CD4-positive, CD25-positive, alpha-beta regulatory T cell (primary cell): ENCODE results near the gene LHPP. TPM values are rescaled to one million over a fixed set of nuclear protein-coding genes. Genes with fewer than 3 reads are reported as not detected.

Experiments
- ATAC-seq, 2 donors: fragments of 150-1000 bp; cut with Tn5 transposase; one replicate each; pipeline ENCODE4 v1.10.0; 2021; ENCODE audit warnings: low read depth in 2 of 2, moderate number of reproducible peaks in 2 of 2, moderate library complexity in 1 of 2
- DNase-seq, 3 donors: peaks; one replicate each; pipeline versions ENCODE4 v3.0.0 to v3.0.0-alpha.2; 2012 to 2022; ENCODE audit warnings: mixed read lengths in 1 of 3
- H3K27ac ChIP-seq: one replicate; pipeline ENCODE4 v1.7.0; 2013; ENCODE audit warnings: mild to moderate bottlenecking, low read length; ENCODE audit not compliant: insufficient read depth, poor library complexity, severe bottlenecking
- H3K27me3 ChIP-seq: one replicate; pipeline ENCODE4 v1.7.0; 2013; ENCODE audit warnings: low read length; ENCODE audit not compliant: control insufficient read depth, insufficient read depth
- H3K36me3 ChIP-seq: one replicate; pipeline ENCODE4 v1.7.0; 2013; ENCODE audit warnings: mild to moderate bottlenecking, low read length, moderate library complexity; ENCODE audit not compliant: control insufficient read depth, insufficient read depth
- H3K4me1 ChIP-seq: 2 replicates; pipeline ENCODE4 v1.7.0; 2013; ENCODE audit warnings: mild to moderate bottlenecking, low read length; ENCODE audit not compliant: insufficient read depth, control insufficient read depth, poor library complexity, severe bottlenecking
- H3K4me3 ChIP-seq: one replicate; pipeline ENCODE4 v1.7.0; 2013; ENCODE audit warnings: low read depth, mild to moderate bottlenecking, low read length, moderate library complexity
- H3K9me3 ChIP-seq, 2 experiments: 1 replicate in 1 of 2; 2 replicates in 1 of 2; pipeline ENCODE4 v1.7.0; 2013; ENCODE audit warnings: low read length in 2 of 2, mild to moderate bottlenecking in 1 of 2, moderate library complexity in 1 of 2; ENCODE audit not compliant: control insufficient read depth in 2 of 2
- H3K27ac Mint-ChIP-seq, 3 donors: one replicate each; pipeline ENCODE4 v1.8.0; 2020 to 2022; ENCODE audit warnings: mild to moderate bottlenecking in 3 of 3, mixed read lengths in 3 of 3, moderate library complexity in 2 of 3
- H3K27me3 Mint-ChIP-seq: one replicate; pipeline ENCODE4 v1.8.0; 2022; ENCODE audit warnings: mild to moderate bottlenecking, mixed read lengths
- H3K36me3 Mint-ChIP-seq: one replicate; pipeline ENCODE4 v1.8.0; 2020; ENCODE audit warnings: mixed read lengths
- H3K4me1 Mint-ChIP-seq, 4 donors: one replicate each; pipeline ENCODE4 v1.8.0; 2020 to 2022; ENCODE audit warnings: mixed read lengths in 4 of 4, mild to moderate bottlenecking in 1 of 4
- H3K4me3 Mint-ChIP-seq, 4 donors: one replicate each; pipeline ENCODE4 v1.8.0; 2020 to 2022; ENCODE audit warnings: mild to moderate bottlenecking in 4 of 4, mixed read lengths in 4 of 4, moderate library complexity in 3 of 4
- H3K9me3 Mint-ChIP-seq, 7 donors: one replicate each; pipeline ENCODE4 v1.8.0; 2020 to 2022; ENCODE audit warnings: mixed read lengths in 7 of 7, mild to moderate bottlenecking in 3 of 7, moderate library complexity in 2 of 7
- polyA plus RNA-seq, 4 donors: library from polyadenylated mRNA; unstranded; fragments of 300-500 nt; fragmentation: Illumina TruSeq; gene quantifications; one replicate each; pipeline ENCODE4 v1.2.3, GENCODE V29; 2021
- total RNA-seq: library from RNA; stranded (reverse); gene quantifications from one replicate; pipeline ENCODE4 v1.2.3, GENCODE V29; 2022

LHPP gene
- total and polyA plus RNA-seq, 5 donors from 2014 or later, result 20.1 to 29.2 (median 25.0) TPM

- H3K27me3 Mint-ChIP-seq, result peaks cover 17% of the 10 kb centered on the region
- peaks cover 0 to 32% (median 9%) of the 10 kb centered on the region in 4 donors for H3K4me1 Mint-ChIP-seq
- peak overlapping the region; percentile 40 for H3K4me3 ChIP-seq
Measured at GRCh38 chr10:124419635-124420034, 42.0 kb upstream of the LHPP start.

GRCh38 chr10:124420254-124420653 is 41.4 kb upstream of the LHPP start:
- peaks cover 0 to 32% (median 9%) of the 10 kb centered on the region in 4 donors for H3K4me1 Mint-ChIP-seq
- Histone ChIP-seq H3K9me3 (no peaks in the 10 kb centered on the region), H3K4me3 (no peak overlapping the region), H3K27ac (no peak overlapping the region), H3K27me3 (peaks cover 6% of the 10 kb centered on the region), H3K4me1 (peaks cover 12% of the 10 kb centered on the region), H3K36me3 (no peaks in the 10 kb centered on the region)
- no peak for DNase-seq
- H3K27ac Mint-ChIP-seq, result no peak overlapping the region
- H3K27me3 Mint-ChIP-seq, result peaks cover 17% of the 10 kb centered on the region
- no peak for ATAC-seq
- H3K9me3 Mint-ChIP-seq, result no peaks in the 10 kb centered on the region
- peak overlapping the region in 3 of 4 donors; percentile 7 to 88 (median 33) for H3K4me3 Mint-ChIP-seq
- H3K36me3 Mint-ChIP-seq, result no peaks in the 10 kb centered on the region

More at GRCh38 chr10:124419635-124420034, 42.0 kb upstream of the LHPP start:
- Histone ChIP-seq H3K27ac (no peak overlapping the region), H3K4me1 (peaks cover 12% of the 10 kb centered on the region), H3K9me3 (no peaks in the 10 kb centered on the region), H3K36me3 (no peaks in the 10 kb centered on the region), H3K27me3 (peaks cover 6% of the 10 kb centered on the region)
- Mint-ChIP-seq H3K4me3 (peak overlapping the region; percentile 51 to 90 (median 88)), H3K27ac (peak overlapping the region in 2 of 3 donors; percentile 15 to 54), H3K9me3 (no peaks in the 10 kb centered on the region), H3K36me3 (no peaks in the 10 kb centered on the region)
- DNase-seq, result no peak
- no peak for ATAC-seq

- Histone ChIP-seq H3K27ac (no peak overlapping the region), H3K4me1 (peaks cover 9% of the 10 kb centered on the region), H3K9me3 (no peaks in the 10 kb centered on the region), H3K4me3 (no peak overlapping the region), H3K27me3 (peaks cover 6% of the 10 kb centered on the region), H3K36me3 (no peaks in the 10 kb centered on the region)
- no peak overlapping the region for H3K27ac Mint-ChIP-seq
- no peaks in the 10 kb centered on the region for H3K9me3 Mint-ChIP-seq
- peaks cover 23% of the 10 kb centered on the region for H3K27me3 Mint-ChIP-seq
- H3K36me3 Mint-ChIP-seq, result no peaks in the 10 kb centered on the region
- DNase-seq, result no peak
- no peak overlapping the region for H3K4me3 Mint-ChIP-seq
- no peak for ATAC-seq
- peaks cover 0 to 12% (median 1%) of the 10 kb centered on the region in 4 donors for H3K4me1 Mint-ChIP-seq
Measured at GRCh38 chr10:124422742-124423141, 38.9 kb upstream of the LHPP start.

- no peak for ATAC-seq
- no peaks in the 10 kb centered on the region for H3K36me3 ChIP-seq
- no peak overlapping the region for H3K27ac Mint-ChIP-seq
- H3K36me3 Mint-ChIP-seq, result no peaks in the 10 kb centered on the region
- H3K9me3 Mint-ChIP-seq, result no peaks in the 10 kb centered on the region
- H3K27ac ChIP-seq, result no peak overlapping the region
- no peaks in the 10 kb centered on the region for H3K9me3 ChIP-seq
- peaks cover 23% of the 10 kb centered on the region for H3K27me3 Mint-ChIP-seq
- H3K4me1 ChIP-seq, result peaks cover 5% of the 10 kb centered on the region
- peaks cover 6% of the 10 kb centered on the region for H3K27me3 ChIP-seq
- H3K4me3 Mint-ChIP-seq, result peak overlapping the region in 1 of 4 donors; percentile 54
- H3K4me3 ChIP-seq, result no peak overlapping the region
- DNase-seq, result no peak
- peaks cover 0 to 6% (median 1%) of the 10 kb centered on the region in 4 donors for H3K4me1 Mint-ChIP-seq
Measured at GRCh38 chr10:124423813-124424212, 37.8 kb upstream of the LHPP start.

- Mint-ChIP-seq H3K4me1 (no peaks in the 10 kb centered on the region), H3K27me3 (peaks cover 29% of the 10 kb centered on the region), H3K27ac (no peak overlapping the region), H3K4me3 (no peak overlapping the region), H3K9me3 (no peaks in the 10 kb centered on the region), H3K36me3 (no peaks in the 10 kb centered on the region)
- Histone ChIP-seq H3K4me3 (no peak overlapping the region), H3K36me3 (no peaks in the 10 kb centered on the region), H3K27me3 (peaks cover 2% of the 10 kb centered on the region), H3K9me3 (no peaks in the 10 kb centered on the region), H3K4me1 (no peaks in the 10 kb centered on the region), H3K27ac (no peak overlapping the region)
- no peak for ATAC-seq
- DNase-seq, result no peak
Measured at GRCh38 chr10:124425227-124425962, 36.2 kb upstream of the LHPP start.

- Mint-ChIP-seq H3K36me3 (no peaks in the 10 kb centered on the region), H3K4me1 (no peaks in the 10 kb centered on the region), H3K4me3 (no peak overlapping the region), H3K9me3 (no peaks in the 10 kb centered on the region), H3K27me3 (peaks cover 34% of the 10 kb centered on the region), H3K27ac (no peak overlapping the region)
- Histone ChIP-seq H3K27me3 (peaks cover 2% of the 10 kb centered on the region), H3K27ac (no peak overlapping the region), H3K36me3 (no peaks in the 10 kb centered on the region), H3K4me1 (no peaks in the 10 kb centered on the region), H3K4me3 (no peak overlapping the region), H3K9me3 (no peaks in the 10 kb centered on the region)
- ATAC-seq (no peak), DNase-seq (no peak)
Measured at GRCh38 chr10:124428207-124428777, 33.3 kb upstream of the LHPP start.

GRCh38 chr10:124429576-124429975 is 32.0 kb upstream of the LHPP start:
- H3K36me3 ChIP-seq, result no peaks in the 10 kb centered on the region
- no peak overlapping the region for H3K27ac ChIP-seq
- H3K4me1 ChIP-seq, result no peaks in the 10 kb centered on the region
- no peak for ATAC-seq
- H3K9me3 ChIP-seq, result no peaks in the 10 kb centered on the region
- H3K27ac Mint-ChIP-seq, result no peak overlapping the region
- H3K4me3 ChIP-seq, result no peak overlapping the region
- H3K9me3 Mint-ChIP-seq, result no peaks in the 10 kb centered on the region
- H3K27me3 ChIP-seq, result peaks cover 2% of the 10 kb centered on the region
- H3K4me3 Mint-ChIP-seq, result peak overlapping the region in 1 of 4 donors; percentile 12
- H3K27me3 Mint-ChIP-seq, result peaks cover 23% of the 10 kb centered on the region
- no peaks in the 10 kb centered on the region for H3K36me3 Mint-ChIP-seq
- no peaks in the 10 kb centered on the region for H3K4me1 Mint-ChIP-seq
- no peak for DNase-seq

- ATAC-seq, result no peak
- Mint-ChIP-seq H3K4me3 (no peak overlapping the region), H3K36me3 (no peaks in the 10 kb centered on the region), H3K4me1 (no peaks in the 10 kb centered on the region), H3K9me3 (no peaks in the 10 kb centered on the region), H3K27ac (no peak overlapping the region), H3K27me3 (peaks cover 23% of the 10 kb centered on the region)
- DNase-seq, result no peak
- Histone ChIP-seq H3K4me3 (no peak overlapping the region), H3K9me3 (no peaks in the 10 kb centered on the region), H3K4me1 (no peaks in the 10 kb centered on the region), H3K27me3 (peaks cover 2% of the 10 kb centered on the region), H3K27ac (no peak overlapping the region), H3K36me3 (no peaks in the 10 kb centered on the region)
Measured at GRCh38 chr10:124430077-124430476, 31.5 kb upstream of the LHPP start.
